OCI-LY7 (cell line): Measurements from ENCODE around the gene SIK3. TPM values are rescaled to one million over a fixed set of nuclear protein-coding genes. Genes with fewer than 3 reads are reported as not detected.

ENCODE experiments used
- BruUV-seq: library from RNA; stranded (reverse); fragments of 400-500 nt; replicated peaks from 2 replicates; lab custom pipeline; 2021; lab: Mats Ljungman, UMichigan
- CTCF ChIA-PET: fragments of 300-600 bp; sonication (Branson Sonifier 250); formaldehyde crosslinking; loops from one replicate; lab custom pipeline; 2022; ENCODE audit warnings: antibody characterized with exemption; ENCODE audit not compliant: unreplicated experiment; lab: Charles Lee
- POLR2A ChIA-PET: fragments of 300-600 bp; sonication (Branson Sonifier 250); formaldehyde crosslinking; loops from one replicate; lab custom pipeline; 2022; ENCODE audit warnings: antibody characterized with exemption; lab: Charles Lee
- DNase-seq: peaks from one replicate; pipeline ENCODE4 v3.0.0-alpha.2; 2015; ENCODE audit warnings: low spot score
- H2AFZ ChIP-seq: fragments of 200-600 bp; sonication (generic), shearing (Covaris generic); 2 replicates; pipeline ENCODE4 v1.6.1; 2014; ENCODE audit warnings: mild to moderate bottlenecking, antibody characterized with exemption, low read length, moderate library complexity
- H3K27ac ChIP-seq: fragments of 200-600 bp; sonication (generic); 2 replicates; pipeline ENCODE4 v1.5.1; 2014; ENCODE audit warnings: mixed run types, low read depth, mild to moderate bottlenecking, moderate library complexity, low read length, inconsistent platforms; ENCODE audit not compliant: poor library complexity, severe bottlenecking
- H3K36me3 ChIP-seq: fragments of 200-600 bp; sonication (generic); 2 replicates; pipeline ENCODE4 v1.6.1; 2014; ENCODE audit warnings: mild to moderate bottlenecking, antibody characterized with exemption, low read length, moderate library complexity, mixed read lengths; ENCODE audit not compliant: insufficient read depth
- H3K4me1 ChIP-seq: fragments of 200-600 bp; sonication (generic); 2 replicates; pipeline ENCODE4 v1.5.1; 2014; ENCODE audit warnings: mild to moderate bottlenecking, low read length; ENCODE audit not compliant: insufficient read depth, poor library complexity, severe bottlenecking
- H3K4me2 ChIP-seq: fragments of 200-600 bp; sonication (generic); 2 replicates; pipeline ENCODE4 v1.6.1; 2014; ENCODE audit warnings: mild to moderate bottlenecking, low read length
- H3K4me3 ChIP-seq: fragments of 200-600 bp; sonication (generic); 2 replicates; pipeline ENCODE4 v1.5.1; 2014; ENCODE audit warnings: mild to moderate bottlenecking, low read depth, low read length; ENCODE audit not compliant: poor library complexity, severe bottlenecking
- H3K79me2 ChIP-seq: fragments of 200-600 bp; sonication (generic); 2 replicates; pipeline ENCODE4 v1.6.1; 2016; ENCODE audit warnings: low read depth, mild to moderate bottlenecking, low read length, moderate library complexity, mixed read lengths; ENCODE audit not compliant: insufficient read depth
- H3K9me2 ChIP-seq: fragments of 200-600 bp; sonication (generic); 2 replicates; pipeline ENCODE4 v1.6.1; 2016; ENCODE audit warnings: mild to moderate bottlenecking, low read length, mixed read lengths; ENCODE audit not compliant: insufficient read depth
- H3K9me3 ChIP-seq: fragments of 200-600 bp; sonication (generic); 2 replicates; pipeline ENCODE4 v1.6.1; 2014; ENCODE audit warnings: mild to moderate bottlenecking, mixed run types, low read length, mixed read lengths
- H4K20me1 ChIP-seq: fragments of 200-600 bp; sonication (generic); 2 replicates; pipeline ENCODE4 v1.6.1; 2014; ENCODE audit warnings: mild to moderate bottlenecking, antibody characterized with exemption, low read length, moderate library complexity, mixed read lengths; ENCODE audit not compliant: insufficient read depth
- CTCF ChIP-seq: fragments of 200-600 bp; sonication (generic); conservative IDR thresholded peaks from 2 replicates; pipeline ENCODE4 v1.5.1; 2014; ENCODE audit warnings: mild to moderate bottlenecking, antibody characterized with exemption, low read length, moderate library complexity, mixed read lengths
- EZH2phosphoT487 ChIP-seq: fragments of 200-600 bp; sonication (generic); IDR thresholded peaks from 2 replicates; pipeline ENCODE4 v1.6.1; 2018; ENCODE audit warnings: low read depth, borderline replicate concordance, mild to moderate bottlenecking, mixed run types, antibody characterized with exemption, low read length, moderate library complexity, mixed read lengths
- intact Hi-C: fragments of 100-400 bp; cut with micrococcal nuclease; formaldehyde crosslinking; loops from one replicate; pipeline ENCODE4 v1.10.0; 2022; ENCODE audit not compliant: unreplicated experiment
- total RNA-seq, 2 experiments: library from RNA; depleted of rRNA in 1 of 2; stranded (reverse); fragments of >200 nt in 1 of 2; shearing (Covaris generic) in 1 of 2; gene quantifications; 2 replicates each; pipeline ENCODE4 v1.2.3, GENCODE V29; 2014 to 2022

The SIK3 gene
- total RNA-seq, 2 experiments from 2014 or later: 29.3 to 72.9 TPM

- intact Hi-C loops: loop anchor here (10.0 kb wide), 1 partner anchor 110 kb away; the partner anchor contains the start of gene SIK3
- CTCF ChIA-PET: no interaction called here
- TF ChIP-seq CTCF (no peak), EZH2phosphoT487 (no peak)
Measured at GRCh38 chr11:116984589-116984988, 113.6 kb downstream of the SIK3 start.

GRCh38 chr11:116984186-116984585 lies 114.0 kb downstream of the SIK3 start:
- H3K4me2 ChIP-seq: no peak overlapping the region
- no peak overlapping the region for H3K27ac ChIP-seq
- no TSS peak for BruUV-seq
- H3K9me3 ChIP-seq: no peaks in the 10 kb centered on the region
- ChIA-PET CTCF (no interaction called here), POLR2A (interaction anchor here (0.9 to 3.2 kb wide), 7 partner anchors 9 to 67 kb away, joined by 3 to 15 read pairs (median 5); no protein-coding TSS in a partner anchor)
- H3K9me2 ChIP-seq: no peaks in the 10 kb centered on the region
- peaks cover 52% of the 10 kb centered on the region; the same call in 1 of the 2 replicates for H3K79me2 ChIP-seq
- TF ChIP-seq EZH2phosphoT487 (no peak), CTCF (no peak)
- H3K4me3 ChIP-seq: no peak overlapping the region
- H4K20me1 ChIP-seq: peaks cover 16% of the 10 kb centered on the region
- intact Hi-C loops: loop anchor here (10.0 kb wide), 1 partner anchor 111 kb away; the partner anchor contains the start of gene SIK3
- H3K4me1 ChIP-seq: peaks cover 58% of the 10 kb centered on the region
- H2AFZ ChIP-seq: no peak overlapping the region
- DNase-seq: no peak
- H3K36me3 ChIP-seq: no peaks in the 10 kb centered on the region

More at GRCh38 chr11:116984589-116984988, 113.6 kb downstream of the SIK3 start:
- peaks cover 57% of the 10 kb centered on the region for H3K4me1 ChIP-seq
- H3K4me2 ChIP-seq: no peak overlapping the region
- DNase-seq: no peak
- H3K9me3 ChIP-seq: no peaks in the 10 kb centered on the region
- peaks cover 52% of the 10 kb centered on the region; the same call in 1 of the 2 replicates for H3K79me2 ChIP-seq
- POLR2A ChIA-PET: interaction anchor here (0.6 to 3.2 kb wide), 9 partner anchors 9 to 67 kb away, joined by 3 to 15 read pairs (median 5); no protein-coding TSS in a partner anchor
- no TSS peak for BruUV-seq
- H3K4me3 ChIP-seq: no peak overlapping the region
- H2AFZ ChIP-seq: no peak overlapping the region
- no peaks in the 10 kb centered on the region for H3K9me2 ChIP-seq
- H3K36me3 ChIP-seq: no peaks in the 10 kb centered on the region
- H3K27ac ChIP-seq: no peak overlapping the region
- peaks cover 16% of the 10 kb centered on the region for H4K20me1 ChIP-seq
